Activated CD4-positive, alpha-beta T cell treated with anti-CD3 and anti-CD28 coated beads for 4 hours (primary cell): ENCODE data around the gene CLDN15.
"Not testable (repeated sequence)": the region's sequence is repeated elsewhere in the genome, so short reads cannot be mapped to it uniquely, and the experiment has no call there.

Source experiments
- DNase-seq, 2 donors: peaks; one replicate each; pipeline ENCODE4 v3.0.0-alpha.2; 2020

CLDN15 gene, protein sequence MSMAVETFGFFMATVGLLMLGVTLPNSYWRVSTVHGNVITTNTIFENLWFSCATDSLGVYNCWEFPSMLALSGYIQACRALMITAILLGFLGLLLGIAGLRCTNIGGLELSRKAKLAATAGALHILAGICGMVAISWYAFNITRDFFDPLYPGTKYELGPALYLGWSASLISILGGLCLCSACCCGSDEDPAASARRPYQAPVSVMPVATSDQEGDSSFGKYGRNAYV

GRCh38 chr7:101237206-101238067, at the start of gene CLDN15:
Gene CLDN15, minus strand, starts transcription at chr7:101237802. Its CDS starts 221 bp downstream, at chr7:101237581.
- no peak for DNase-seq

DNA sequence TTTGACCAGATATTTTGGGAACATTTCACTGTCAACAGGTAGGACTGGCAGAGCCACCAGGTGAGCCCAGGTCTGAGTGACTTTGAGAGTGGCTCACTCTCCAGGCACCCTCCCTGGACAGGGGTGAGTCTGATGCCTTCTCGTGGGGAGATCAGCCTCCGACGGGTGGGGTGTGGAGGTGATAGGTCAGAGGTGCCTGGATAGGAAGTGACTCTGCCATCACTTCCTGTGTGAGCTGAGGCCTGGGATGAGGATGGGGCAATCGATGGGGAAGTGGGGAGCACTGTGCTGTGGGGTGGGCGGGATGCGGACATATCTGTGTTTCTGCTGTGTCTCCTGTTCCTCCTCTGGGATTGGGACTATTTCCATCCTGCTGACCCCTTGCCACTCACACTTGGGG, 49.4 kb upstream of the CLDN15 start:
- no peak for DNase-seq

DNA sequence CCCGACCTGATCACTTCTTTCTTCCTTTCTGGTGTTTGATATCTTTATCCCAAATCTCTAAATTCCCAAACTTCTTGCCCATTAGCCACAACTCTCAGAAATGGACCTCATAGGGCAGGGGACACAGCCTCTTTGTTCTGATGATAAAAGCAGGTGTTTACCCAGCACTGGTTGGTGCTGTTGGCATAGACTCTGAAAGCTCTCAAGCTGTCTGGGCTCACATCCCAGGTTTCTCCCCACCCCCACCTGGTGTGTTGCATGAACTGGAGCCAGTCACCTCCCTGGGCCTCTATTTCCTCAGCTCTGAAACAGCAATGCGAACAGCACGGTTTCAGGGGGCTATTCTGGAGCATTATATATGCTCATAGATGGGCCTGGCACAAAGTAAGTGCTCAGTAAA, 48.3 kb upstream of the CLDN15 start:
- not testable (repeated sequence) for DNase-seq

DNA sequence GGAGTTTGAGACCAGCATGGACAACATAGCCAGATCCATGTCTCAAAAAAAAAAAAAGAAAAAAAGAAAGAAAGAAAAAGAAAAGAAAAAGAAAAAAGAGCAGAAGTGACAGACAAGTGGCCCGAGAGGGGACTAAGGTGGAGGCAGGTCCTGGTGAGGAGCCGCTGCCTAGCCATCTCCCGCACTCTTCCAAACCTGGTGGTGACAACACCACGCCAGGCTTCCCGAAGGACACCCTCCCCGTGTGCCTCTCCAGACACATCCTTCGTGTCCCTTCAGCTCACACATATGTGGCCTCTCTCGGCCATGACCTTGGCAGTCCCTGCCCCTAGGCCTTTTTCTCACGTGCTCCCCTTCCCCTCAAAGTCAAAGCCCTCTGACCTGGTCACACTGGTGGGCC, 47.6 kb upstream of the CLDN15 start:
- DNase-seq = no peak

GRCh38 chr7:101280912-101281311, 43.3 kb upstream of the CLDN15 start:
- DNase-seq = not testable (repeated sequence)

GRCh38 chr7:101278461-101279292, 41.1 kb upstream of the CLDN15 start:
- DNase-seq = no peak

DNA sequence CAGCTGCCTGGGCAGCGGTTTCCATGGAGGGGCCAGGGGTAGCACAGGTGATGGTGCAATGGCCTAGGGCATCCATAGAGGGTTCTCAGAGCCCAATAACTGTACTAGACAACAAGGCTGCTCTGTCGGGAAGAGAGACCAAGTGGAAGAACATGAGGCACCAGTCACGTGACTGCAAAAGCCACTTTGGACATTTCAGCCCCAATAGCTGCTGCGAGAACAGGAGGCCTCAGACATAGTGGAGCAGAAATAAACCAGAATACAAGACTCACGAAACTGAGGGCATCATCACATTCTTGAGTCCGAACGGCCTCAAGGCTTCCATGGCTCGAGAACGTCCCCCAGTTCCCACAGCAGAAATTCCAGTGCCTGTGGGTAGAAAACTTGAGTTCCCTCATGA, 39.6 kb upstream of the CLDN15 start:
- no peak for DNase-seq

- no peak for DNase-seq
Measured at GRCh38 chr7:101273206-101273605, 35.6 kb upstream of the CLDN15 start.

DNA sequence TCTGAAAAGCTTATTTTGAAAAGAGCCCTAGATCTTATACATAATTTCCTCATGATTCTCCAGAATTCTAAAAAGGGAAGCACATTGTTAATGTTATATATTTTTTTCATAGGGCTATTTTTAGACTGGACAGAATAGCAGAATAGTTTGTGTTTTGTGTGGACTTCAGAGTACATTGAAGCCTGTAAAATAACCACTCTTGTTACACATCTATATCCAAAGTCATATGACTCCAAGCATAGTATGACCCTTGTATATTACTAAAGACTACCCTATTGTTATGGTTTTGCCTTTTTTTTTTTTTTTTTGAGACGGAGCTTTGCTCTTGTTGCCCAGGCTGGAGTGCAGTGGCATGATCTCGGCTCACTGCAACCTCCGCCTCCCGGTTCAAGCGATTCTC, 33.4 kb upstream of the CLDN15 start:
- no peak for DNase-seq

GRCh38 chr7:101269664-101270063, 32.1 kb upstream of the CLDN15 start:
- no peak for DNase-seq

DNA sequence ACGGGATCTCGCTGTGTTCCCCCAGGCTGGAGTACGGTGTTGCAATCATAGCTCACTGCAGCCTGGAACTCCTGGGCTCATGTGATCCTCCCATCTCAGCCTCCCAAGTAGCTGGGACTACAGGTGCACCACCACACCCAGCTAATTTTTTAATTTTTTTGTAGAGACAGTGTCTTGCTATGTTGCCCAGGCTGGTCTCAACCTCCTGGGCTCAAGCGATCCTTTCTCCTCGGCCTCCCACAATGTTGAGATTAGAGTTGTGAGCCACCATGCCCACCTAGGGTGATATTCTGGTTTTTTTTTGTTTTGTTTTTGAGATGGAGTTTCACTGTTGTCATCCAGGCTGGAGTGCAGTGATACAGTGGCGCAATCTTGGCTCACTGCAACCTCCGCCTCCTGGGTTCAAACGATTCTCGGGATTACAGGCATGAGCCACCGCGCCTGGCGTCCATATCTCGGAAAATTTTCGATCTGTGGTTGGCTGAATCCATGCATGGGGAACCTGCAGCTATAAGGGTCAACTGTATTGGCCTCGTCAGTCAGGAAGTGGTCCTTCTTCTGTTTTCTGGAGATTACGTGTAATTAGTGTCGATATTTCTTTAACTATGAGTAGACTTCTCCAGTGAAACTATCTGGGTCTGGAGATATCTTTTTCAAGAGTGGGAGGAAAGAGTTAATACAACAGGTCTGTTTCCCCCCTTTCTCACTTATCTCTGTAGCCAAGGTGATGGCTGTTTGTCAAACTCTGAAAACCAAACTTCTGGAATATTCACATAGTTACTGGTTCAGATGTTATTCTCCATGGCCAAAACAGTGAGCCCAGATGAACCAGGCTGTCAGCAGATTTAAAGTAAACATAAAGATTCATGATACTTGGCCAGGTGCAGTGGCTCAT, 28.3 kb upstream of the CLDN15 start:
- no peak for DNase-seq

GRCh38 chr7:101264102-101264706, 26.6 kb upstream of the CLDN15 start:
- not testable (repeated sequence) for DNase-seq

- DNase-seq = no peak
Measured at GRCh38 chr7:101258243-101258731, 20.7 kb upstream of the CLDN15 start.

DNA sequence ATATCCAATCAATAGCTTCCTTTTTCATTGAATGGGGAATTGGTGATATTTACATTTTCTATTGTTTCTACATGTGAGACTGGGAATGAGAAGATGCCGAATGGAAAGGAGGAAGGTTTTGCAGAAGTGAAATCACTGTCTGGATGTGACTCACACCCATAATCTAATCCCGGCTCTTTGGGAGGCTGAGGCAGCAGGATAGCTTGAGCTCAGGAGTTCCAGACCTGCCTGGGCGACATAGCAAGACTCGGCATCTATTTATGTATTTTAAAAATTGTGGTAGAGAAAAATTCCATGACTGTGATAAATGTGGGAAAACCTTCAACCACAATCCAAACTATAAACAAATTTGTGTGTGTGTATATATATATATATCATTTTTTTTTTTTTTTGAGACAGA, 18.2 kb upstream of the CLDN15 start:
- no peak for DNase-seq

- DNase-seq = not testable (repeated sequence)
Measured at GRCh38 chr7:101253199-101253598, 15.6 kb upstream of the CLDN15 start.

GRCh38 chr7:101251871-101252659, 14.5 kb upstream of the CLDN15 start:
- peak; percentile 98 to 99 for DNase-seq

DNA sequence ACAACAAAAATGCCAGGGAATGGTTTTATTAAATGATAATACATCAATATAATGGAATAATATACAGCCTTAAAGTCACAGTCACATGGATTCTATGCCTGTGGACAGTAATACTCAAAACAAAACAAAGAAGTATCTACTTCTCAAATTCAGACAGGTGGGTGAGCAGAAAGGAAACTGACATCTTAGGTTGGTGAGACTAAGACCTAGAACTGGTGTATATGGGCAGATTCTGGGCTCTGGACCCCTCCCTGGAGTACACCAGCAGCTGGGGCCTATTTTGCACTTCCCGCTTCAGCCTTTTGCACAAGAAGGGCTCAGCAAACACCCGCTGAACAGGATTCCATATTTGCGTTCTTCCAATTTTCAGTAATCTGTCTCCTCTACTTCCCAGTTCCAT, 12.7 kb upstream of the CLDN15 start:
- no peak for DNase-seq

DNA sequence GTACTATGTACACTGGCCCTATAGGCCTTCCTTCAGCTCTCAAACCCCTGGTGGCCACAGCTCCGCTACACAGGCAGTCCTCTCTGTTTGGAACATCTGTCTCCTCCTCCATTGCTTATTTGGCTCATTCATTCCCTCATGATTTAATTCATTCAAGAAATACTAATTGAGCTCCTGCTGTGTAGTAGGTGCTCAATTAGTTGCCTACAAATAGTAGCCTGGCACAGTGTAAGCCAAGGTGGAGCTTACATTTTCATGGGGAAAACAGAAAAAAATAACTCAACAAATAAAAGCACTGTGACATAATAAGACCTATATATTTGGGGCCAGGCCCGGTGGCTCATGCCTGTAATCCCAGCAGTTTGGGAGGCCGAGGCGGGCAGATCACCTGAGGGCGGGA, 10.7 kb upstream of the CLDN15 start:
- DNase-seq = no peak

DNA sequence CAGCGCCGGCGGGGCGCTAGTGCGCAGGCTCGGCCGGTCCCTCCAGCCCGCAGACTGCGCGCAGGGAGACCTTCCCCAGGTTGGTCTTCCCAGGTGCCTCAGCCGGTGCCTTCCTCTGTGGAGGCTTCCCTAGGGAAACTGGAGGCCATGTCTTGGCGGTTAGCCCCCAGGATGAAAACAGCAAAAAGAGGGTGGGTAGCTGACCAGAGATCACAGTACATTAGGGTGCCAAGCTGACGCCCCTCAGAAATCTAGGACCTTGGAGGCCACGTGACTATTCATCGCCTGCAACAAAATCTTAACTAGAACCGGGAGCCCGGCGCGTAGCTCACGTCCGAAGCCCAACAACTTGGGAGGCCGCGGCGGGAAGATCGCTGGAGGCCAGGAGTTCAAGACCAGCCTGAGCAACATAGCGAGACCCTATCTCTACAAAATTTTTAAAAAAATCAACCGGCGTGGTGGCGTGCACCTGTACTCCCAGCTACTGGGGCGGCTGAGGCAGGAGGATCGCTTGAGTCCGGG, 7.6 kb upstream of the CLDN15 start:
- no peak for DNase-seq

DNA sequence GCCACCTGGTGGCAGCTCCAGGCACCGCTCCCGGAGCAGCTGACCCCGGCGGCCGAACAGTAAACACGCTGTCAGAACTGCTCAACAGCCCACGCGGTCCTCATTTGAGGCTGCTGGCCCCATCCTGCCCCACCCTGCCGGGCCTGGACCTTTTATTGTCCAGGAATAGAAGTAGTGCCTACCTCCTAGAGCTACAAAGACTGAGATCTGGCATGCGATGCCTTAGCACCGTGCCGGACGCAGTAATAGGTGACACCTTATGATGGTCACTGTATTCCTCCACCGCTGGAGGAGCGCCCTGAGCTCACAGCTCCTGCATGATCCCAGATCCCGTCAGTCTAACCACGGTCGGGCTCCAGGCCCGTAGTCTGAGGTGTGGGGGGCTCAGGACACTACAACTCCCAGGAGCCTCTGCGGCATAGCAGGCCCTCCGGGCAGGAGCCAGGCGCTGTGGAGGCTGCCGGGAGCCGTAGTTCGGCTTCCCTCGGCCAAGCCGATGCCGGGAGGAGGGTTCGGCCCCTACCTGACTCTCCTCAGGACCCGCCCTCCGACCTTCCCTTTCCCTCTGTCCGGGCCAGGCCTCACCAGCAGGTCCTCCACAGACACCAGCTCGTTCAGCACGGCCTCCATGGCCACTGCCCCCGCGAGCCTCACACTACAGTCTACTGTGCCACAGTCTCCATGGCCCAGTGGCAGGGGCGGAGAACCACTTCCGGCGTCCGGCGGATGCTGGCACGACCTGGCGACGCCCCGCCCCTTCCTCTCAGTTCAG, 7.0 kb upstream of the CLDN15 start, which contains the start of gene FIS1:
Gene FIS1 (minus strand): TSS at position 707 of the 772 bp plus-strand sequence. CDS start 77 bp downstream, at position 630.
- DNase-seq = peak; percentile 91 to 94
